ENCODE measurements around the gene SBF2.

DNA sequence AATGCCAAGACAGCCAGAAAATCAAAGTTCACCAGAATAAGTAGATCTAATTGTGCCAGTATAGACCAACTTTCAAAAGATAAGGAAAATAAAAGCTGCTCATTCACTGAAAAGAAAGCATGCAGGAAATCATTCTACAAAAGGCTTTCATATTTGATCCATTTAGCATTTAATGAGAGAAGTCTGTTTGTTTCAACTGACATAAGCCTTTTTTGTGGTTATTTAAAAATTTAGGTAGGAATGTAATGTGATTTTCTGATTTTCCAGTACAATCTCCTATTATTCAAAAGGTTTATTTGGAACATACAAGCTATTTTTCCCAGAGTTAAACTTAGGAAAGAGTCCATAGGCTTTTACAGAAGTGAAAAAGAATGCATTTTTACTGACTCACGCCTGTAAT lies 92.7 kb downstream of the SBF2 start:
- TF ChIP-seq, protein P1, sequence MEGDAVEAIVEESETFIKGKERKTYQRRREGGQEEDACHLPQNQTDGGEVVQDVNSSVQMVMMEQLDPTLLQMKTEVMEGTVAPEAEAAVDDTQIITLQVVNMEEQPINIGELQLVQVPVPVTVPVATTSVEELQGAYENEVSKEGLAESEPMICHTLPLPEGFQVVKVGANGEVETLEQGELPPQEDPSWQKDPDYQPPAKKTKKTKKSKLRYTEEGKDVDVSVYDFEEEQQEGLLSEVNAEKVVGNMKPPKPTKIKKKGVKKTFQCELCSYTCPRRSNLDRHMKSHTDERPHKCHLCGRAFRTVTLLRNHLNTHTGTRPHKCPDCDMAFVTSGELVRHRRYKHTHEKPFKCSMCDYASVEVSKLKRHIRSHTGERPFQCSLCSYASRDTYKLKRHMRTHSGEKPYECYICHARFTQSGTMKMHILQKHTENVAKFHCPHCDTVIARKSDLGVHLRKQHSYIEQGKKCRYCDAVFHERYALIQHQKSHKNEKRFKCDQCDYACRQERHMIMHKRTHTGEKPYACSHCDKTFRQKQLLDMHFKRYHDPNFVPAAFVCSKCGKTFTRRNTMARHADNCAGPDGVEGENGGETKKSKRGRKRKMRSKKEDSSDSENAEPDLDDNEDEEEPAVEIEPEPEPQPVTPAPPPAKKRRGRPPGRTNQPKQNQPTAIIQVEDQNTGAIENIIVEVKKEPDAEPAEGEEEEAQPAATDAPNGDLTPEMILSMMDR (IDR thresholded peaks at IDR 0.05), result no peak
- no peak for TF ChIP-seq POLR2A (IDR thresholded peaks at IDR 0.05)
